GM18520 (cell line): ENCODE measurements around the gene MICALL2.
A peak's percentile ranks its signal among the peaks of the same experiment; 100 is the strongest.

Source experiments
- ATAC-seq: cut with Tn5 transposase; IDR thresholded peaks from one replicate; pipeline ENCODE4 v1.9.1; 2021; ENCODE audit not compliant: unreplicated experiment

Gene MICALL2

DNA sequence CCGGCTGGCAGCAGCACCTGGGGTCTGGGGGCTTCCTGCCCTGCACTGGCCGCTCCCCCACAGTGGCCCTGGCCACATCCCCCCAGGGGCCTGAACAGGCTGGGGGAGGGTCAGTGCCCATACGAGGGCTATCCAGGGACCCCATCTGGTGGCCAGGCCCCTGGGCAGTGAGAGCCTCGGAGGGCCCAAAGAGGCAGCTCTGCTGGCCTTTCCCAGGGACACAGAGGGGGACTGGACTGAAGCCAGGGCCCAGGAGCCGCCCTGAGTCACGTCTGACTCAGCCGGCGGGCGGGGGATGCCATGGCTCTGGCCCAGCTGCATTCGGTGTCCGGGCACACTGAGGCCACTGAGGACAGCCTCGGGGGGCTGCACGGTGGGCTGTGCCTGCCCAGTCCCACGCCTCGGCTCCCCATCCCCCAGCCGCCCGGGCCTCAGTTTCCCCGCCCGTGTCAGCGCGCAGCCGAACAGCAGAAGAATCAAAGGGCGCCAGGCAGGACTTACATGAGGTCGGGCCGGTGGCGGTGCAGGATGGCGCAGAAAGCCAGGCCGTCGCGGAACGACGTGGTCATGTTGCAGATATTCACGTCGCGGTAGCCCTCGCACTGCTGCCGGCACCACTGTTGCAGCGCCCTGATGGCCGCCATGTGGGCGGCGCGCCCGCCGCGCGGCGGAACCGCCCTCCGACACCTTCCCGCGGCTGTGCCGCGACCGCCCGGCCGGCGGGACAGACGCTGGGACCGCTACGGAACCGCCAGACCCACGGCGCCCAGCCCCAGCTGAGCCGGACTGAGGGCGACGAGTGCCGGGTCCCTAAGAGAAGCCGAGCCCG, at the start of gene MICALL2:
Gene MICALL2, minus strand, starts transcription at position 788 of the 829 bp plus-strand sequence. Its CDS starts 144 bp downstream, at position 644.
- no peak for ATAC-seq

- ATAC-seq, result no peak
These were observed 49.0 kb upstream of the MICALL2 start for GRCh38 chr7:1508277-1508758.

DNA sequence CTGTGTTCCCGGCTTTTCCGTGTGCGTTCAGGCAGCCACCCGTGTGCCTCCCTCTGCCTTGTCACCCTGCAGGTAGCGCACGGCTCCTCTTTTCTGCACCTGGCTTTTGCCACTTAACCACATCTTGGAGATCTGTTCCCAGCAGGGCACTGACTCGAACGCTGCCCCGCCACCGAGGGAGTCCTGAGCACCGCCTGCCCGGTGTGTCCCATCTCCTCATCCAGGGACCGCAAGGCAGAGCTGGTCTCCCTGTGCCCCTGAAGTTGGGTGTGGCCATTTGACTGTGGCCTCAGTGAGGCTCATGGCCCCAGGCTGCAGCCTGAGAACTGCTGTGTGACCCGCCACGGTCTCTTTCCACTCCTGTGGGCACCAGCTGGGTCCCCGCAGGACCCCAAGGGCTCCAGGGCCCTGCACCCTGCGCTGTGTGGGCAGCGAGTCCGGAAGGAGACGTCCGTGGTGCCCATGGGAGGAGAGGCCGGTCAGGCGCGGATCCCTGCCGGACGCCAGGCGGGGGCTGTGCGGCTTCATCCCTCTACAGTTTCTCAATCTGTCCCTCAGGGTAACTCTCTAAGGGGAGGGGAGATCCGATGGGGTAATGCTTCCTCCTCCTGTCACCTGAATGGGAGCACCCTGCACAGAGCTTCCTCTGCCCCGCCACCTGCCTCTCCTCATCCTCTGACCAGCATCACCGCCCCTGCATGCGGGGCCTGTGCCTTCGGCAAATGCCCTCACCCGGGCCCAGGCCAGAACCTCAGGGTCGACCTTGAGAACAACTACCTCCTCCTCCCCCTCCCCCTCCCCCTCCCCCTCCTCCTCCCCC, 46.7 kb upstream of the MICALL2 start:
- no peak for ATAC-seq

DNA sequence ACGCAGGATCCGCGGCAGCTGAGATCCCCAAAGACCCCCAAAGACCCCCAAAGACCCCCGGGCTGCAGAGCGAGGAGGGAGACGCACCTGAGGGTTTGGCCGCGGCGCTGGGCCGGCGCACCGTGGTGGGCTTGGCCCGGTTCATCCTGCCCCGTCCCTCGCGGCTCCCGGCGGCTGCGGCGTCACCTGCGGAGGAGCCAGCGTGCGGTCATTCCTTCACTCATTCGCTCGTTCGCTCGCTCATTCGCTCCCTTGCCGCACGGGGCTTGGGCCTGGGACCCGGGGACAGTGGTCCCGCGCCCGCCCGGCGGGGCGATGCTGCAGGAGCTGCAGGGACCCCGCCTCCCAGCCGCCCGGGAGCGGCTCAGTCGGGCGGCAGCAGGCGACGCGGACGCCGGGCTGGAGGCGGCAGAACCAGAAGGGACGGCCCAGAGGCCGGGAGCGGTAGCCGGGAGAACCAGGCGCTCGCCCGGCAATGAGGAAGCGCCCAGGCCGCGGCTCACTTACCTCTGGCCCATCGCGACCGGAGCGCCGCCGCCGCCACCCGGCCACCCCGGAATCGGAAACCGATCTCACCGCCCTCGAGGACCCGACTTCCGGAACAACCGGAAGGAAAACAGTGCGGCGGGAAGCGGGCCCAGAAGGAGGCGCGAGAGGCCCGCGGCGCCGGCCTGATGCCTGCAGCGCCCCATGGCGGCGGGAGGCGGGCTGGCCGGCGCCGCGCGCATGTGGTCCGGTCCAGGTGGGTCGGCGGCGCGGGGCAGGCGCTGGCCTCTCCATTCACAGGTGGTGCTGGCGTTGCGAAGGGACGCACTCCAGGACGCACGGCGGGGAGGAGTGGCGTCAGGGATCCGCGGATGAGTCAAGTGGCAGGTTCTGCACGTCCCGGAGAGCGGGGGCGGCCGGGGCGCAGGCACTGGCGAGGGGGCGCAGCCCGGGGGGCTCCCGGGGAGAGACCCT, 44.8 kb upstream of the MICALL2 start, which contains the start of gene INTS1:
Gene INTS1, minus strand, starts transcription at position 574 of the 960 bp plus-strand sequence. Its CDS starts 429 bp downstream, at position 145.
- peak; percentile 88 for ATAC-seq

DNA sequence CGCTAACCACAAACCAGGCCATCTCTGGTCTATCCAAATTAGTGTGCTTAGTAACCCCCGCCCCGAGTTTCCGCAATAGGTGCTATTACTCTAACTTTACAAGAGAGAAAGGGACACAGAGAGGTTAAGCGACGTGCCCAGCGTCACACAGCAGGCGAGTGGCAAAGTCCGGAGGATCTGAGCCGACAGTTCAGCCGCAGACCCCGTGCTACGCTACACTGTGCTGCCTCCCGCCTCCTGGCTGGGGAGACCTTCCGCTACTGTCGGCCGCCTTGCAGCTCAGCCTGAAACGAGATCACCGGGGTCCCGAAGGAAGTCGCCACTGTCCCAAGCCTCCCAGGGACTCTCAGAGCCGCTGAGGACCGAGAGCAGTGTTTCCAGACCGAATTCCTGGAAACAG, 44.1 kb upstream of the MICALL2 start:
- no peak for ATAC-seq

- ATAC-seq, result no peak
These were observed 43.6 kb upstream of the MICALL2 start for GRCh38 chr7:1502845-1503244.

GRCh38 chr7:1501487-1502270, 42.4 kb upstream of the MICALL2 start:
- ATAC-seq, result no peak

DNA sequence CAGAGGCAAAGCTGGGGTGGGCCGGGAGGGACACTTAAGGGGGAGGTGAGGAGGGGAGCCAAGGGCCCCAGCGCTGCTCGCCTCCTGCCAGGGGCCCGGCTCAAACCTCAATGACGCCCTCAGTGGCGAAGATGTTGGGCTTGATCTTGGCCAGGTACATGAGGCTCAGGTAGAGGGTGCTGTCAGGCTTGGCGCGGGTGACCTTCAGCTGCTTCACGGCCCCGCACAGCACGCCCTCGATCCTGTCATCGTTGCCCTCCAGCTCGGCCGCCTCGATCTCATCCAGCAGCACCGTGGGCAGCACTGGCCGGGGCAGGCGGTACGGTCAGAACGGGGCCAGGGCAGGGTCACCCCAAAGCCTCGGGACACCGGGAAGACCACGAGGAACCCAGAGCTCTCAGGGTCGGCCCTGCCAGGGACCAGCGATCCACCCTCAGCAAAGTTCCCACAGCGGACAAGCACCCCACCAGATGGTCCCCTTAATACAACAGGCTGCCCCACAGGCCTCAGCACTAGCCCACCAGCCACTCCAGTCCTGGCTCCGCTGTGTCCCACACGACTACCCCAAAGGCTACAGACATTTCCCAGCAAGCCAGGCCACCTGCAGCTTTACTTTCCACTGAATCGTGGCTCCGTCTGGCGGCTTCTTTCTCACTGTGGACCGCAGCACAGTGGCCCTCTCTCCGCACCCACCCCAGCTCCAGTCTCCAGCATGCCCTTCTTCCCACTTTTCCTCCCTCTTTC, 41.0 kb upstream of the MICALL2 start:
- ATAC-seq, result no peak

GRCh38 chr7:1499367-1500029, 40.2 kb upstream of the MICALL2 start:
- no peak for ATAC-seq

DNA sequence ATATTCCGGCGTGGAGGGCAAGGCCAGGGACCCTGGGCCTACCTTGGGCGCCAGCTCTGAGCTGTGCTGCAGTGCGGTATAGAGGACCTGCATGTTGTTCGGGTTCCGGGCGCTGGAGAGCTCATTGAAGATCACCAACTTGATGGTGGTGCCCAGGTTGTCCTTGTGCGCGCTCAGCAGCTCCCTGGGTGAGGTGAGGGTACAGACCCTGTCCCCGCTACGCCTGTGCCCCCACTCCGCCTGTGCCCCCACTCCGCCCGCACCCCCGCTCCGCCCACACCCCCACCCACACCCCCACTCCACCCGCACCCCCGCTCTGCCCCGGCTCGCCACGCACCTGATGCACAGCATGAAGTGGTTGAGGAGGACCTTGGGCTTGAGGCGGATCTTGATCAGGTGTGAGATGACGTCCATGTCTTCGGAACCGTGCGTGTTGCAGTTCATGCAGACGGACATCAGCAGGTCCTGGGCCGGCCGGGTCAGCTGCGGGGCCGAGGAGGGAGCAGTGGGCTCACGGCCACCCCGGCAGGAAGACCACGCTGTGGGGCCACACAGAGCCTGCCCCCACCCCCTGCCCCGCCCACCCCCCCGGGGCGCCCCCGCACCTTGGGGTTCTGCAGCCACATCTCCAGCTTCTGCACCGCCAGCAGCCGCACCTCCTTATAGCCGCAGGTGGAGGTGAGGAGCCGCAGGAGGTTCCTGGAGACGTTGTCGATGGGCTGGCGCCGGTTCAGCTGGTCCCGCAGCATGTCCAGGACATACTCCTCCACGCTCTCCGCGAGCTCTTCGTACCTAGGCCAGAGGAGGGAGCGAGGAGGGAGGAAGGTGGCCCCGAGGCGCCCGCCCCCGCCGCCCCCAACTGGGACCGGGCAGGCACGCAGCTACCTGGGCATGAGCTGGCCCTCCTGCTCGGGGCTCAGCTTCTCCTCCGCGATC, 39.4 kb upstream of the MICALL2 start:
- no peak for ATAC-seq

- no peak for ATAC-seq
These were observed 38.1 kb upstream of the MICALL2 start for GRCh38 chr7:1497293-1497927.

- ATAC-seq, result no peak
These were observed 37.4 kb upstream of the MICALL2 start for GRCh38 chr7:1496531-1497292.

DNA sequence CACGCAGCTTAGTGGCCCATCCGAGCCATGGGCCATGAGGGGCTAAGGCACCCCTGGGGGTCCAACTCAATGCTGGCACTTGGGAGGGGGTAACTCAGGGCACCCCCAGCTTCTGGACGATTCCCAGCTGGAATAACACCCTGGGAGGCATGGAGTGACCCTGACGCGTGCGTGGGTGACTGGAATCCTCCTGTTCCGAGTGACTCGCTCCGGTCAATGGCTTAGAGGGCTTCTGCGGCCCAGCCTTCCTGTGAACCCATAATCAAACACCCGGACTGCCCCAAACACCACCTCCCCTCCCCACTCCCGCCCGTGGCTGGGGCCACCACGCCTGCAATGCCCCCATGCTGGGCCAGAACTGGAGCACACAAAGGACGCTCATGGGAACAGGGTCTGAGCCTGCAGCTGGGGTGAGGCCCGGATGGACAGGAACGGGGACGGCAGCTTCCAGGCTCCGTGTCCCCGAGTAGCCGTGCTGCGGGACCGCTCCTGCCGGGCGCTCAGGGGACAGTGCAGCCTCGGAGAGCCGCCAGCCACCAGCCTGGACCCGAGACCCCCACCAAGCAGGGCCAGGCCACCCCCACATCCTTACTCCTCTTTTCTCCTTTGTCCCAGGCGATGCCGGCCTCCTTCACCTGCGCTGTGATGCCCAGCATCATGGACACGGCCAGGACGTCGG, 36.4 kb upstream of the MICALL2 start:
- ATAC-seq, result no peak

GRCh38 chr7:1494866-1495563, 35.7 kb upstream of the MICALL2 start:
- ATAC-seq, result no peak

- no peak for ATAC-seq
These were observed 35.2 kb upstream of the MICALL2 start for GRCh38 chr7:1494447-1494846.
